ENCODE data around the gene RNASE13. TPM values are rescaled to one million over a fixed set of nuclear protein-coding genes. Genes with fewer than 3 reads are reported as not detected.

Gene RNASE13
- total RNA-seq, 1 experiment from 2014 or later: not detected

- Mint-ChIP-seq H3K27ac (ENCODE audit: unreplicated experiment) (no peak overlapping the region), H3K27me3 (ENCODE audit: unreplicated experiment) (no peaks in the 10 kb centered on the region), H3K4me1 (ENCODE audit: low read depth, unreplicated experiment) (peaks cover 4% of the 10 kb centered on the region), H3K36me3 (ENCODE audit: insufficient read depth, unreplicated experiment) (no peaks in the 10 kb centered on the region), H3K4me3 (ENCODE audit: low read depth, unreplicated experiment) (no peak overlapping the region), H3K9me3 (ENCODE audit: low read depth, unreplicated experiment) (no peaks in the 10 kb centered on the region)
- BruUV-seq (replicated peaks): no TSS peak
- intact Hi-C loops (cut with micrococcal nuclease; ENCODE audit: unreplicated experiment): no loop called here
- TF ChIP-seq, protein P1, sequence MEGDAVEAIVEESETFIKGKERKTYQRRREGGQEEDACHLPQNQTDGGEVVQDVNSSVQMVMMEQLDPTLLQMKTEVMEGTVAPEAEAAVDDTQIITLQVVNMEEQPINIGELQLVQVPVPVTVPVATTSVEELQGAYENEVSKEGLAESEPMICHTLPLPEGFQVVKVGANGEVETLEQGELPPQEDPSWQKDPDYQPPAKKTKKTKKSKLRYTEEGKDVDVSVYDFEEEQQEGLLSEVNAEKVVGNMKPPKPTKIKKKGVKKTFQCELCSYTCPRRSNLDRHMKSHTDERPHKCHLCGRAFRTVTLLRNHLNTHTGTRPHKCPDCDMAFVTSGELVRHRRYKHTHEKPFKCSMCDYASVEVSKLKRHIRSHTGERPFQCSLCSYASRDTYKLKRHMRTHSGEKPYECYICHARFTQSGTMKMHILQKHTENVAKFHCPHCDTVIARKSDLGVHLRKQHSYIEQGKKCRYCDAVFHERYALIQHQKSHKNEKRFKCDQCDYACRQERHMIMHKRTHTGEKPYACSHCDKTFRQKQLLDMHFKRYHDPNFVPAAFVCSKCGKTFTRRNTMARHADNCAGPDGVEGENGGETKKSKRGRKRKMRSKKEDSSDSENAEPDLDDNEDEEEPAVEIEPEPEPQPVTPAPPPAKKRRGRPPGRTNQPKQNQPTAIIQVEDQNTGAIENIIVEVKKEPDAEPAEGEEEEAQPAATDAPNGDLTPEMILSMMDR (IDR thresholded peaks at IDR 0.05; ENCODE audit: unreplicated experiment): no peak
- CTCF ChIA-PET: interaction anchor here (2.5 kb wide), 1 partner anchor 11 kb away, joined by 11 read pairs; no protein-coding TSS in a partner anchor
- DNase-seq: no peak
Observed at GRCh38 chr14:21003788-21004346, 30.7 kb downstream of the RNASE13 start.

GRCh38 chr14:21001218-21001617, 33.4 kb downstream of the RNASE13 start:
- DNase-seq: no peak
- TF ChIP-seq, protein P1 (IDR thresholded peaks at IDR 0.05; ENCODE audit: unreplicated experiment): no peak
- BruUV-seq (replicated peaks): no TSS peak
- no peaks in the 10 kb centered on the region for H3K27me3 Mint-ChIP-seq (ENCODE audit: unreplicated experiment)
- H3K4me1 Mint-ChIP-seq (ENCODE audit: low read depth, unreplicated experiment): peaks cover 25% of the 10 kb centered on the region
- no peak overlapping the region for H3K27ac Mint-ChIP-seq (ENCODE audit: unreplicated experiment)
- intact Hi-C loops (cut with micrococcal nuclease; ENCODE audit: unreplicated experiment): no loop called here
- H3K36me3 Mint-ChIP-seq (ENCODE audit: insufficient read depth, unreplicated experiment): peaks cover 4% of the 10 kb centered on the region
- H3K9me3 Mint-ChIP-seq (ENCODE audit: low read depth, unreplicated experiment): no peaks in the 10 kb centered on the region
- CTCF ChIA-PET: no interaction called here
- no peak overlapping the region for H3K4me3 Mint-ChIP-seq (ENCODE audit: low read depth, unreplicated experiment)

DNA sequence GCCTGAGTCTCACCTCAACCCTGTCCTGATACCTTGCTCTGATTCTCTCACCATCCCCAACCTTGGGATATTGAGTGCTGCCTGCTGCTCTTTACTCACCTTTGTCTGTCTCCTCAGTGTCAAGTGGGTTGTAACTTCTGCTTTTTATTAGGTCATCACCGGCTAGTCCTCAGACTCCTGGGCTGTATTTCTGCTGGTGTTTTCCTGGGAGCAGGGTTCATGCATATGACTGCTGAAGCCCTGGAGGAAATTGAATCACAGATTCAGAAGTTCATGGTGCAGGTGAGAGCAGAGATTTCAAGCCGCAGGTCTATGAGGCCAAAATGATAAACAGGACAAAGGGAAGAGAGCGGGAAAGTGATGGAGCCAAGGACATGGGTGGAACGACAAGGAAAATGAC, 35.0 kb downstream of the RNASE13 start:
- Mint-ChIP-seq H3K9me3 (ENCODE audit: low read depth, unreplicated experiment) (no peaks in the 10 kb centered on the region), H3K4me1 (ENCODE audit: low read depth, unreplicated experiment) (peaks cover 32% of the 10 kb centered on the region), H3K27ac (ENCODE audit: unreplicated experiment) (no peak overlapping the region), H3K27me3 (ENCODE audit: unreplicated experiment) (no peaks in the 10 kb centered on the region), H3K4me3 (ENCODE audit: low read depth, unreplicated experiment) (no peak overlapping the region), H3K36me3 (ENCODE audit: insufficient read depth, unreplicated experiment) (peaks cover 9% of the 10 kb centered on the region)
- BruUV-seq (replicated peaks): no TSS peak
- CTCF ChIA-PET: interaction anchor here (0.5 to 3.3 kb wide), 4 partner anchors 15 to 390 kb away, joined by 3 to 15 read pairs (median 8); no protein-coding TSS in a partner anchor
- TF ChIP-seq, protein P1 (IDR thresholded peaks at IDR 0.05; ENCODE audit: unreplicated experiment): no peak
- no peak for DNase-seq
- intact Hi-C loops (cut with micrococcal nuclease; ENCODE audit: unreplicated experiment): no loop called here

DNA sequence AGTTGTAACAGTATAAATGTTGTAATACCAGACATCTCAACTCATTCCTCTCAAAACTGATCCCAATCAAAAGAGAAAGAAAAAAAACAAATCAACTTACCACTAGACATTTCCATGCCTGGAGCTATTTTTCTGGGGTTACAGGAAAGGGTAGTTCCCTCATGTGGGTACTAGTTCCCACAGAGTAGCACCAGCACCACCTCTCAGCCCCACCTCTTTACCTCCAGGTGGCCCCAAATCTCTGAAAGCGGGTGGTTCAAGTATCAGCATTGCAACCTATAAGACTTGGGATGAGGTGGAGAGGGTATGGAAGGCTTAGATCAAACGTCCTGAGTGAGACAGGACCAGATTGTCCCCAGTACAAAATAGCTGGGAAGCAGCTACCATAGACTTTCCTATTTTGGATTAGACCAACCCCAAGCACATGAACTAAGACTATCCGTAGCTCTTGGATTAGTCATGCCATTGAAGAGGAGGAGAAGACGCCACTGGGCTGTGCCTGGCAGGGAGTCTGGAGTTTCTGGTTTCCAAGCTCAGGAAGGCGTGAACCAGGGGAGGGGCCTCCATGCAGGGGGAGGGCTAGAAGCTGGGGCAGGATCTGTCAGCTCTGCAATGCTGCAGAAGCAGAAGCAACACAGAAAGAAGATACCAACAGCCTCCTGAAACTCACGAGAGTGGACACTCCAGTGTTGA, 35.8 kb downstream of the RNASE13 start, which contains the start of gene SLC39A2:
Gene SLC39A2 (plus strand): TSS at position 620 of the 693 bp plus-strand sequence. CDS start 154 bp downstream, outside the sequence.
- CTCF ChIA-PET: interaction anchor here (0.5 to 3.3 kb wide), 4 partner anchors 16 to 391 kb away, joined by 3 to 15 read pairs (median 8); no protein-coding TSS in a partner anchor
- peaks cover 32% of the 10 kb centered on the region for H3K4me1 Mint-ChIP-seq (ENCODE audit: low read depth, unreplicated experiment)
- no peaks in the 10 kb centered on the region for H3K9me3 Mint-ChIP-seq (ENCODE audit: low read depth, unreplicated experiment)
- TF ChIP-seq, protein P1 (IDR thresholded peaks at IDR 0.05; ENCODE audit: unreplicated experiment): no peak
- H3K27me3 Mint-ChIP-seq (ENCODE audit: unreplicated experiment): no peaks in the 10 kb centered on the region
- DNase-seq: peak; percentile 31
- peaks cover 9% of the 10 kb centered on the region for H3K36me3 Mint-ChIP-seq (ENCODE audit: insufficient read depth, unreplicated experiment)
- intact Hi-C loops (cut with micrococcal nuclease; ENCODE audit: unreplicated experiment): no loop called here
- peak within 1 kb of the TSS; percentile 37 for H3K27ac Mint-ChIP-seq (ENCODE audit: unreplicated experiment)
- H3K4me3 Mint-ChIP-seq (ENCODE audit: low read depth, unreplicated experiment): no peak within 1 kb of the TSS
- BruUV-seq (replicated peaks): no TSS peak
